GM21381 (cell line): ENCODE measurements around the gene DDX24.

ENCODE experiments used
- ATAC-seq: cut with Tn5 transposase; IDR thresholded peaks from one replicate; pipeline ENCODE4 v1.9.1; 2021; ENCODE audit warnings: mild to moderate bottlenecking, moderate library complexity; ENCODE audit not compliant: unreplicated experiment

The DDX24 gene

DNA sequence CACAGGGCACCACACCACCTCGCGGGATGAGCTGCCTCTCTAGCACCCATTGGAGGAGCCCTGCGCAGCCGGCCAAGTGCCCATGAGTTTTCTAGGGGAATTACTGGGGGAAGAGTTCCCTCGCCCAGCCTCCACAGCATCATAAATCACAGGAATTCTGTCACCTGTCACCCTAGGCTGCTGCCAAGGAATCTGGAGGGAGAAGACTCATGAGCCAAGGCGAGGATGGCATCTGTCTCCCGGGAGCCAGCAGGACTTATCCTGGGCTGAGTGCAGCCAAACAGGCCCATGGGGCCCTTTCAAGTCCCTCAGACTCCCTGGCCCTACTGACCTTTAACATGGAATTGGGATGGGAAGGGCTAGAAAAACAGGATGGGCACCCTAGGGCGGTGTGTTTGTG is 62.7 kb downstream of the DDX24 start:
- ATAC-seq, result no peak

DNA sequence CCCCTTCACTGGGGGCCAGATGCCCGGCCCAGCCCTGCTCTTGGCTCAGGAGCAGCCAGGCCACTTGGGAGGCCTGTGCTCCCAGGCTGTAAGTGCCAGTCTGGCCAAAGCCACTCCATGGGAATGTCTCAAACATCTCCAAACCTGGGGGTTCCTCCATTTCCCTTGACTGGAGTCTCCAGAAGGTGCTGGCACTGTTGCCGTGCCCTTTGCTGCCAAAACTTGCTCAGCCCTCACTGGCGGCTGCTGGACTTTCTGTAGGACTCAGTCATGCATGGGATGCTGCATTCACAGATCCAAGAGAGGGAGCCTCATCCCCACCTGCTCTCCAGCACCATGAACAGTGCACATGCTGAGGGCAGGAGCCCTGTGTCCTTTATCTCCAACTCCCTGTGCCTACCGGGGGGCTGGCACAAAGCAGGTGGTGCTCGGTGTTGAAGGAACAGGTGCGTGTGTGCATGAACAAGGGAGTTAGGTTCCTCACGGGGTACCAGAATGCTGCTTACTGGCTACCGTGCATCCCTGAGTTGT is 64.5 kb downstream of the DDX24 start:
- no peak for ATAC-seq

DNA sequence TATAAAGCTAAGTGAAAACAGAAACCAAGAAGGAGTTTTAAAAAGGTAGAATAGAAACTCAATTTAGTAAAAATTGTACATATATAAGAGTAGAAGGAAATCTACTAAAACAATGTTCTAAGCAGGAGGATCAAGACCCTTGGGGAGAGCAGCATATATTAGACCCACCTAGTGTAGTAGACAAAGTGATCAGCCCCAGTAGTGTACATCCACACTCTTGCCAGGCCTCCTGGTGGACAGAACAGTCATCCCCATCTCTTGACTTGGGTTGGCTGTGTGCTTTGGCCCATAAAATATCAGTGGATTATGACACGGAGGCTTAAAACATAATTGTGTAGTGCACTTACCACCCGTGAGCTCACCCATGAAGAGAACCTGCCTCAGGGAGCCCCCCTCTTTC is 65.8 kb downstream of the DDX24 start:
- ATAC-seq, result no peak

DNA sequence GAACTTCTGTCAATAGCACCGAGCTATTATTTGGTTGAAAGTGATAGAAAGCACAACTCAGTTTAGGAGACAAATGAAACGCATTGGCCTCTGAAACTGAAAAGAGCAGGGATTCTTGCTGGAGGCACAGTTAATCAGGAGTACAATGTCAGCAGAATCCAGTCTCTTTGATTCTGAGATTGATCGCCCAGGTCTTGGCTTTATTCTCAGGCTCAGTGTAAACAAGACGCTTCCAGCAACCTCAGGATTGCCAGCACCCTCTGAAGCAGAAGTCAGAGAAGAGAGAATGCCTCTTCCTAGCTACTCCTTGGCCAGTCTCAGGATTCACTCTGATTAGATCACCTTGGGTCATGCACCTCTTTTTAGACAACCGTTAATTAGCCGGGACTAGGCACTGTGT is 66.6 kb downstream of the DDX24 start:
- no peak for ATAC-seq

DNA sequence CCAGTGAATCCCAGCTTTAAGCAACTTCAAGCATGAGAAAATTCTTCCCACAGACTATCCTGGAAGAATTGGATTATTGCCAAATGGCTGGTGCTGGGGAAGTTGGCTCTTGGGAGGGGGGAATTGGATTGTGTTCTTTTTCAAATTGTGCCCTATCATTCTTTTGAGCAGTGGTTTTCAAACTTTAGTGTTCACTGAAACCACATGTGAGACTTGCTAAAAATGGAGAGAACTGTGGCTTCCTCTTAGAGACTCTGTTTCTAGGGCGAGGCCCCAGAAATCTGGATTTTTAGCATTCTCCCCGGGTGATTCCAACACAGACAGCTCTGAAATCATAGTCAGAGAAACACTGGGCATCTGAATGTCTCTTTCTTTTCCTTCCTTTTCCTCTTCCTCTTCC is 69.2 kb downstream of the DDX24 start:
- no peak for ATAC-seq

DNA sequence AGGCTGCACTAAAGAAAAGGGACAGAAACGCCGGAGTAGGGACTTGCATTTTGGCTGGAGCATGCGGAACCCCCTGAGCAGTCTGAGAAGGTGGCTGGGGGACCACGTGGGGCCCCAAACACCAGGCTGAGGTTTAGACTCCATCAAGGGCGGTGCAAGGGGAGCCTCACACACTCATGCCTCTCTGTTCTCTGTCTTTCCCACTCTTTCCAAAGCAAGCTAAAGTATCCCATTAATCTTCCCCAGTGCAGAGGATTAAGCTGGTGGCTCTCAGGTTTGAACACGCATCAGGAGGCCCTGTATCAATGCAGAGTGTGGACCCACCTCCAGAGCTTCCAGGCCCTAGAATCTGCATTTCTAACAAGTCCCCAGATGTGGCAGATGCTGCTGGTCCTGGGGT is 70.4 kb downstream of the DDX24 start:
- ATAC-seq, result no peak

DNA sequence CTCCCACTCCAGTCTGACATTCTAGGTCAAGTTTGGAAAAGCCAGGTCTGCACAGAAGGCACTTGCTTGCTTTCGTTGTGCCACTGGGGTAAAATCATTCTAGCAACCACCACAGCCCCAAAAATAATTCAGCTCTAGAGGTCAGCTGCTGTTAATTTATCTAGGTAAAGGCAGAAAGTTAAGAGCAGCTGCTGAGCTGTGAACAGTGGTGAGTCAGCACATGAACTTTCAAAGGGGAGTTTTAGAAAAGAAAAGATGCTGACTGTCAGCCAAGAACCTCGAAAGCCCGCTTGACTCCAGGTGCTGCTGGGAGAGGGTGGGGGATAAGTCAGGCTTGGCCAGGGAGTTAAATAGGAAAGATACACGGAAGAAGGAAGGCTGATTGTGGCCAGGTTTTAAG is 71.2 kb downstream of the DDX24 start:
- peak; percentile 52 for ATAC-seq

DNA sequence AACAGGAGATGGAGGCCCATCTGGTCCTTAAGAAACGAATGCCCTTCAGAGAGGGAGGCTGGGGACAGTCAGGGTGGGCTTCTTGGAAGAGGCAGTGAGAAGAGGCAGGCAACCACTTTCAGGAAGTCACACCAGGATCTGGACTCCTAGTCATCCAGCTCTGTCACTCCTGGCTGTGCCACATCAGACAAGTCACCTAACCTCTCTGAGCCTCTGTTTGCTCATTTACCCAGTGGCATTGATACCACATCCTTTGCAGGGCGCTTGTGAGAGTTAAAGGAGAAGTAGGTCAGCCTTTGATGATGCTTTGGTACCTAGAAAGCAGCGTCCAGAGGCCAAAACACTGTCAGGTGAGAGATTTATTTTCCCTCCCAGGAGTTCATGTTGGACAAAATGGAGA is 72.8 kb downstream of the DDX24 start:
- no peak for ATAC-seq

DNA sequence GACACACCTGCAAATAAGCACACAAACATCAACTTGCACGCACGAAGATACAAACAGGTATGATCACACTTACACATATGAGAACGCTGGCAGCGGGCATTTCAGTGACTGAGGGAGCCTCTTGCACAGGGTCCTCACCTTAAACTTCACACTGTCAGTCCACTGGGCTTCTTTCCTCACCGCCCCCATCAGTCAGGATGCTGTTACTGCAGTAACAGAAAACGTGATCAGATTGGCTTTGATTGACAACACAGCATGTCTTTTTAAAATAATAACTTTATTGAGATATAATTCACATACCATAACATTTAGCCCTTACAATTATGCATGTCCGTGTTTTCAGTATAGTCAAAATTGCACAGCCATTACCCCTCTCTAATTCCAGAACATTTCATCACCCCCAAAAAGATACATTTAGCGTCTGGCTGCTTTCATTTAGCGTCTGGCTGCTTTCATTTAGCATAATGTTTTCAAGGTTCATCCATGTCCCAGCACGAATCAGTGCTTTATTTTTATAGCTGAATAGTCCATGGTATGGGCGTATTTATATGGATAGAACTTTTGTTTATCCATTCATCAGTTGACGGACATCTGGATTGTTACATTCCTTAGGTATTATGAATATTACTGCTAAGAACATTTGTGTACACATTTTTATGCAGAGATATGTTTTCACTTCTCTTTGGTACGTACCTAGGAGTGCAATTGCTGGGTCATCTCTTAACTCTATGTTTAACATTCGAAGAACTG is 75.5 kb downstream of the DDX24 start:
- no peak for ATAC-seq

DNA sequence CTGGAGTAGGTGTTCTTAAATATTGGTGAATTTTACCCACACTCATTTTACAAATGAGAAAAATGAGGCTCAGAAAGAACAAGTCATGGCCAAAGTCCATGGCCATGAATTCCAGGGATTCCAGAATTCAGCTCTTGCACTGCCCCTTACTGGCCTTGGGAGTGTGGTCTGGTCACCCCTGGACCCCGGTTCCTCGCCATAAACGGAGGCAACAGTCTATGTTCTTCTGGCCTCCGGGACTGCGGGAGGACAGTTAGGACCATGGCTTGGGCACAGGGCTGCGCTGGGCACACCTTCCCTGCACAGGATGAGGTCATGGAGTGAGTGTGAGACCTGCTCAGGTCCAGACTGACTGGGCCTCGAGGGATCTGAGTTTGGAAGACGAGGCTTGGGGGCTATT is 77.0 kb downstream of the DDX24 start:
- ATAC-seq, result no peak

DNA sequence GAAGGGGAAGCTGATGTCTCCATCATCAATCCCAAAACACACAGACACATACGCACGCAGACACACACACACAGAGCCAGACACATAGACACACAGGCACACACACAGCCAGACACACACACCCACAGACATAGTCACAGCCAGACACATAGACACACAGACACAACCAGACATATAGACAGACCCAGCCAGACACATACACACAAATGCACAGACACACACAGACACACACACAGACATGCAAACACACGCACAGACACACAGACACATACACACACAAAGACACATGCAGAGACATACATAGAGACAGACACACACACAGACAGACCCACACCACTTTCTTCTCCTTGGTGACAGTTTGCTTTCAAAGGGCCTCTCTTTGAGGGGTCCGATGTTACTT is 77.6 kb downstream of the DDX24 start:
- ATAC-seq, result no peak

DNA sequence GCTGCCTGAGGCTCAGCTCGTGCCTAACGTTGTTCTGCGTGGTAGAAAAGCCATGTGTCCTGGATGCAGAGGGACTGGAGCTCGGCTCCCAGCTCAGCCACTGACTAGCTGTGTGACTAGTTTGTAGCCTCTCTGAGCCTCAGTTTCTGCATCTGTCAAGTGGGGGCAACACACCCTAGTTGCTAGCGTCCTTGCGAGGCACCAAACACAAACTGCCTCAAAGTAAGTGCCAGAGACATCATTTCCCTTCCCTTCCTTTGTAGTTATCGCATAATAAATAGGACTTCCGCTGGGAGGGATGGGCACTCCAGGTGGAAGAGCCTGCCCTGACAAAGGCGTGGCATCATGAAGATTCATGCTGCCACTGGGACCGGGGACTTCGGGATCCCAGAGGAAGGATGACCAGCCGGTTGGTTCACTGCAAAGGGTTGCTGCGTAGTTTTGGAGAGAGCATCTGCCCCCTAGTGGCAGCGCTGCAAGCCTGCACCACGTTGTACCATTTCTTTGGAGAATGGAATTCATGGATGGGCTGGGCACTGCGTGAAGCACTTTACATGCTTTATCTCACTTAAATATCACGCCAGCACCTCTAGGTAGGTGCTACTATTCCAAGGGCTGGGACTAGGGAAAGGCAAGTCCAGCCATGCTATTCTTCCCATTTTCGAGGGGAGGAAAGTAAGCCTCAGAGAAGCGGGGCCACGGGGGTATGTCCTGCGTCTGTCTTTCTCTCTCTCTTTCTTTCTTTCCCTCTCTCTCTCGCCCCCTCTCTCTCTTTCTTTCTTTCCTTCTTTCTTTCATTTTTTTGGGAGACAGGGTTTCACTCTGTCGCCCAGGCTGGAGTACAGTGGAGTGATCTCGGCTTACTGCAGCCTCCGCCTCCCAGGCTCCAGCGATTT is 79.3 kb downstream of the DDX24 start:
- no peak for ATAC-seq

DNA sequence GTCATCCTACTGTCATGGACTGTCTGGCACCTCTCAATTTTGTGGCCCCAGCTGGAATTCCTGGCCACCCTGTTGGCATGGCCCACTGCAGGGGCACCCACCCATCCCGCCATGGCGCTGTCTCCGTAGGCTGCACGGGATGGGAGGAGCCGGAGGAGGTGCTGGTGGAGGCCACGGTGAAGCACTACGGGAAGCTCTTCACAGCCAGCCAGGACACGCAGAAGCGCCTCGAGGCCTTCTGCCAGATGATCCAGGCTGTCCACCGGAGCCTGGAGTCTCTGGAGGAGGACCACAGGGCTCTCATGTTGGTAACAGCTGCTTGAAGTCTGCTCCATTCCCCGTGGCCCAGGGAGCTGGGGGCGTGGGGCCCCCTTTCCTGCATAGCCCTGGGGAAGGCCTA is 80.0 kb downstream of the DDX24 start:
- ATAC-seq, result no peak

DNA sequence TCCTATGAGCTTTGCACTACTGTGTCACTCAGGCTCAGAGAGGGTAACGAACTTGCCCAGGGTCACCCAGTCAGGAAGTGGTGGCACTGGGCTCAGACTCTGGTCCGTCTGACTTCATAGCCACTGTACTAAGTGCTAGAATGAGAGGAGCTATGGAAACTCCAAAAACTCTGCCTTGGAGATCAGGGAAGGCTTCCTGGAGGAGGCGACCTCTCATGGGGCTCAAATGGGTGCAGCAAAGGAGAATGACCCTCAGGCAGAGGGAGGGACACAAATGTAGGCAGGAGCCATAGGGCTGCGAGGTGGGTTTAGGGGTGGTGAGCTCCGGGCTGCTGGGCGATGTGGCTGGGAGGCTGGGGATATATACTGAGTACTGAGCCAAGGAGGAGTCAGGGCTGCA is 80.7 kb downstream of the DDX24 start:
- no peak for ATAC-seq

DNA sequence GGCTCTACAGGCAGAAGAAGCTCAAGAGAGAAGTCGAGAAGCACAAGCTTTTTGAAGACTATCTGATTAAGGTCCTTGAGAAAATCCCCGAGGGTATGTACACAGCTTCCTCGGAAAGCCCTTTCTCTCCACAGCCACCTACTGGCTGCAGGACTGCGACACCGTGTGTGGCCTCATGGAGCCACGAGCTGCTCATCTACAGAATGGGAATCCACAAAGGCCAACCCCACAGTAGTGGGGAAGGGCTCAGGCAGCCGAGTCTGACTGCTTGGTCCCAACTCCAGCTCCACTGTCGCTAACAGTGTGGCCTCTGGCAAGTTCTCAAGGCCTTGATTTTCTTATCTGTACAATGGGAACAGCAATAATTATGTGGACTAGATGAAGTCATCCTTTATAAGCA is 81.4 kb downstream of the DDX24 start:
- ATAC-seq, result no peak

DNA sequence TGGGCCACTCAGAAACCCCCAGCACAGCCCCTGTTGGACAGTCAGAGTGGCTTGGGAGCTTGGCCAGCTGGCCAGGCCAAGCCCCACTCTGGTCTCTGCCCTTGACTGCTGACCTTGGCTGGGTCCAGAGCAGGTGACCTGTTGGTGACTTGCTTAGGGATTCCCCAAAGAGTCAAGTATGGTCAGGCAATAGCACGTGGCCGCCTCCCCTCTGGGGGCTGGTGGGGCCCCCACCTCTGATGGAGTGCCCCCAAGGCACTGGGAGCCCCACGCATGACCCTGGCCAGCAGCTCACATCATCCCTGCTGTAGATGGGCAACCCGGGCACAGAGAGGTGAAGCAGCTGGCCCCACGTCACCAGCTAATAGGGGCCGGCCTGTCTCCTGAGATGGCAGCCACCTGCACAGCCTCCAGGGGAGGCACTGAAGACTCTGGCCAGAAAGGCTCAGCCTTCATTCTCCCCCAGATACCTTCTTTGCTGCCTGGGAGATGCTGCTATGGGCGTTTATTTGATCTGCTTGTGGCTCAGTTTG is 82.1 kb downstream of the DDX24 start:
- ATAC-seq, result no peak
